Tibial artery (tissue), 4 donors: ENCODE results near the gene FAM133A.

Experiments
- DNase-seq, 2 donors: peaks; one replicate each; pipeline ENCODE4 v3.0.0-alpha.2; 2019
- H3K27ac ChIP-seq, 2 donors: fragments of 200-600 bp; sonication (generic) in 1 of 2; 1 replicate in 1 of 2; 2 replicates in 1 of 2; pipeline ENCODE4 v1.5.1; 2018 to 2019; ENCODE audit warnings: mild to moderate bottlenecking in 1 of 2
- H3K27me3 ChIP-seq, 2 donors: fragments of 200-600 bp; sonication (generic) in 1 of 2; one replicate each; pipeline versions ENCODE4 v1.5.1 to v1.6.0; 2016 to 2019
- H3K36me3 ChIP-seq, 3 donors: fragments of 200-600 bp; sonication (generic) in 2 of 3; one replicate each; pipeline ENCODE4 v1.5.1; 2016 to 2019; ENCODE audit warnings: mild to moderate bottlenecking in 2 of 3
- H3K4me1 ChIP-seq, 4 donors: fragments of 200-600 bp; sonication (generic) in 2 of 4; 1 replicate in 3 of 4; 2 replicates in 1 of 4; pipeline ENCODE4 v1.5.1; 2016 to 2019
- H3K4me3 ChIP-seq, 2 donors: fragments of 200-600 bp; sonication (generic) in 1 of 2; 1 replicate in 1 of 2; 2 replicates in 1 of 2; pipeline ENCODE4 v1.5.1; 2018 to 2019; ENCODE audit warnings: mild to moderate bottlenecking in 2 of 2
- H3K9me3 ChIP-seq, 3 donors: fragments of 200-600 bp; sonication (generic) in 1 of 3; one replicate each; pipeline ENCODE4 v1.5.1; 2016 to 2019
- CTCF ChIP-seq, 2 experiments: fragments of 200-600 bp in 1 of 2; fragments of 450-650 bp in 1 of 2; IDR thresholded peaks; one replicate each; pipeline ENCODE4 v1.5.1; 2017 to 2019; ENCODE audit warnings: antibody characterized with exemption in 2 of 2, mild to moderate bottlenecking in 1 of 2, moderate library complexity in 1 of 2
- intact Hi-C: fragments of 100-400 bp; cut with DNase I; formaldehyde crosslinking; loops from one replicate; pipeline ENCODE4 v1.15.0; 2023; ENCODE audit warnings: low total_unique reads

Gene FAM133A

GRCh38 chrX:93695981-93696380 lies 22.0 kb downstream of the FAM133A start:
- Histone ChIP-seq H3K36me3 (no peaks in the 10 kb centered on the region), H3K4me3 (no peak overlapping the region), H3K9me3 (no peaks in the 10 kb centered on the region), H3K27me3 (no peaks in the 10 kb centered on the region), H3K4me1 (no peaks in the 10 kb centered on the region), H3K27ac (no peak overlapping the region)
- intact Hi-C loops, result no loop called here
- DNase-seq, result no peak
- no peak for TF ChIP-seq CTCF (IDR thresholded peaks at IDR 0.05)

- TF ChIP-seq CTCF (IDR thresholded peaks at IDR 0.05), result no peak
- intact Hi-C loops, result no loop called here
- Histone ChIP-seq H3K27ac (no peak overlapping the region), H3K4me3 (no peak overlapping the region), H3K36me3 (no peaks in the 10 kb centered on the region), H3K9me3 (no peaks in the 10 kb centered on the region), H3K27me3 (peaks cover 0 to 2% of the 10 kb centered on the region in 2 donors), H3K4me1 (no peaks in the 10 kb centered on the region)
- DNase-seq, result no peak
Observed at GRCh38 chrX:93703701-93704100, 29.7 kb downstream of the FAM133A start.

- intact Hi-C loops, result no loop called here
- no peak for DNase-seq
- no peaks in the 10 kb centered on the region for H3K36me3 ChIP-seq
- no peaks in the 10 kb centered on the region for H3K4me1 ChIP-seq
- H3K9me3 ChIP-seq, result no peaks in the 10 kb centered on the region
- no peak for TF ChIP-seq CTCF (IDR thresholded peaks at IDR 0.05)
- peaks cover 0 to 2% of the 10 kb centered on the region in 2 donors for H3K27me3 ChIP-seq
- no peak overlapping the region for H3K4me3 ChIP-seq
- no peak overlapping the region for H3K27ac ChIP-seq
Observed at GRCh38 chrX:93711076-93711475, 37.1 kb downstream of the FAM133A start.

GRCh38 chrX:93741811-93742210 lies 67.8 kb downstream of the FAM133A start:
- no peak for DNase-seq
- Histone ChIP-seq H3K27ac (no peak overlapping the region), H3K4me1 (no peaks in the 10 kb centered on the region), H3K4me3 (no peak overlapping the region), H3K36me3 (no peaks in the 10 kb centered on the region), H3K9me3 (no peaks in the 10 kb centered on the region), H3K27me3 (no peaks in the 10 kb centered on the region)
- intact Hi-C loops, result no loop called here
- TF ChIP-seq CTCF (IDR thresholded peaks at IDR 0.05), result no peak

GRCh38 chrX:93760163-93760562 lies 86.2 kb downstream of the FAM133A start:
- intact Hi-C loops, result no loop called here
- H3K9me3 ChIP-seq, result no peaks in the 10 kb centered on the region

More at GRCh38 chrX:93760163-93760562, 86.2 kb downstream of the FAM133A start:
- TF ChIP-seq CTCF (IDR thresholded peaks at IDR 0.05), result no peak
- Histone ChIP-seq H3K27ac (no peak overlapping the region), H3K4me1 (no peaks in the 10 kb centered on the region), H3K27me3 (no peaks in the 10 kb centered on the region), H3K36me3 (no peaks in the 10 kb centered on the region), H3K4me3 (no peak overlapping the region)
- no peak for DNase-seq
